ENCODE data around the gene LHX1.

GRCh38 chr17:36894177-36894576 lies 43.1 kb upstream of the LHX1 start:
- TF ChIP-seq CTCF (IDR thresholded peaks at IDR 0.05) (no peak), POLR2AphosphoS5 (IDR thresholded peaks at IDR 0.05) (no peak), POLR2A (IDR thresholded peaks at IDR 0.05) (no peak), EP300 (IDR thresholded peaks at IDR 0.05; ENCODE audit: low read depth) (no peak)
